Heart left ventricle (tissue), 13 donors: ENCODE measurements around the gene BIRC7.

Source experiments
- CTCF ChIP-seq, 12 donors: fragments of 200-600 bp; sonication (generic) in 4 of 12; IDR thresholded peaks; one replicate each; pipeline versions ENCODE4 v1.5.0 to v1.8.0; 2018 to 2022; ENCODE audit warnings: antibody characterized with exemption in 12 of 12, mild to moderate bottlenecking in 5 of 12
- POLR2A ChIP-seq, 2 donors: fragments of 450-650 bp; IDR thresholded peaks; one replicate each; pipeline ENCODE4 v1.6.1; 2017; ENCODE audit warnings: antibody characterized with exemption in 2 of 2, mild to moderate bottlenecking in 2 of 2, moderate library complexity in 2 of 2
- donor health status: ischemic (EF 13 %, LVEDD 7.1; RV severe dilation, severe dysfunction).
- donor health status: DM: no; HTN: yes; CAD: no.
- donor health status: DM: no; HTN: no; CAD: no.
- donor health status: ischemic (EF 25% LVEDD 6.9; RV normal size, moderate dysfunction).
- donor health status: ischemic (EF 25% LVEDD 5.7; RV mildly dilated, moderate dysfunction).
- donor health status: ischemic (EF 35%, LVEDD 5.7; RV mildly dilated, moderate dysfunction).
- donor health status: nonischemic (EF 11% LVEDD 7.7; RV severe dilation, severe dysfunction).
- donor health status: DM: yes; HTN: yes; CAD: no.
- donor health status: PGD.
- donor health status: ischemic (EF 29% LVEDD 5.4; RV normal size, mild dysfunction).
- donor health status: nonischemic (EF 23%, LVEDD 6.1; RV moderate dilation, normal function).

- TF ChIP-seq CTCF (IDR thresholded peaks at IDR 0.05) (no peak), POLR2A (IDR thresholded peaks at IDR 0.05) (no peak)
These were observed 46.9 kb upstream of the BIRC7 start for GRCh38 chr20:63188641-63189321.
